Uterus (tissue), 4 donors: ENCODE measurements around the gene CHST15. TPM values are rescaled to one million over a fixed set of nuclear protein-coding genes. Genes with fewer than 3 reads are reported as not detected.

ENCODE experiments used
- DNase-seq, 2 donors: peaks; one replicate each; pipeline ENCODE4 v3.0.0-alpha.2; 2019 to 2020
- H3K27ac ChIP-seq, 2 donors: fragments of 200-600 bp; sonication (generic); 1 replicate in 1 of 2; 2 replicates in 1 of 2; pipeline ENCODE4 v1.5.1; 2016 to 2018
- H3K27me3 ChIP-seq, 2 donors: fragments of 200-600 bp; sonication (generic); one replicate each; pipeline ENCODE4 v1.5.1; 2018 to 2019; ENCODE audit warnings: control low read depth in 1 of 2
- H3K36me3 ChIP-seq, 2 donors: fragments of 200-600 bp; sonication (generic); one replicate each; pipeline ENCODE4 v1.5.1; 2019; ENCODE audit warnings: control low read depth in 1 of 2
- H3K4me1 ChIP-seq, 2 donors: fragments of 200-600 bp; sonication (generic); one replicate each; pipeline ENCODE4 v1.5.1; 2018 to 2019; ENCODE audit warnings: control low read depth in 1 of 2
- H3K4me3 ChIP-seq, 2 donors: fragments of 200-600 bp; sonication (generic); 1 replicate in 1 of 2; 2 replicates in 1 of 2; pipeline ENCODE4 v1.5.1; 2018 to 2019; ENCODE audit warnings: mild to moderate bottlenecking in 1 of 2
- H3K9me3 ChIP-seq, 2 donors: fragments of 200-600 bp; sonication (generic); one replicate each; pipeline ENCODE4 v1.5.1; 2019; ENCODE audit warnings: control low read depth in 1 of 2
- POLR2A ChIP-seq, 2 donors: fragments of 450-650 bp; IDR thresholded peaks; one replicate each; pipeline ENCODE4 v1.6.1; 2016; ENCODE audit warnings: antibody characterized with exemption in 2 of 2, mild to moderate bottlenecking in 1 of 2, moderate library complexity in 1 of 2
- intact Hi-C: fragments of 100-400 bp; cut with DNase I; formaldehyde crosslinking; loops from one replicate; pipeline ENCODE4 v1.15.1; 2023; ENCODE audit warnings: low total_unique reads
- total RNA-seq, 4 donors: library from RNA; depleted of rRNA in 3 of 4; stranded (reverse); fragments of >200 nt in 3 of 4; gene quantifications; one replicate each; pipeline versions ENCODE4 v1.1.0 to v1.2.4, GENCODE V29; 2014 to 2023
- TF ChIP-seq, protein P1 (sequence below), 4 experiments: fragments of 200-600 bp in 2 of 4; fragments of 450-650 bp in 2 of 4; sonication (generic) in 2 of 4; IDR thresholded peaks; one replicate each; pipeline ENCODE4 v1.5.1; 2016 to 2019; ENCODE audit warnings: antibody characterized with exemption in 4 of 4, mild to moderate bottlenecking in 2 of 4, moderate library complexity in 1 of 4
- donor health status: DM: yes; HTN: yes; CAD: no.

Gene CHST15
- total RNA-seq, 4 donors from 2014 or later, result 9.7 to 28.5 (median 17.8) TPM

DNA sequence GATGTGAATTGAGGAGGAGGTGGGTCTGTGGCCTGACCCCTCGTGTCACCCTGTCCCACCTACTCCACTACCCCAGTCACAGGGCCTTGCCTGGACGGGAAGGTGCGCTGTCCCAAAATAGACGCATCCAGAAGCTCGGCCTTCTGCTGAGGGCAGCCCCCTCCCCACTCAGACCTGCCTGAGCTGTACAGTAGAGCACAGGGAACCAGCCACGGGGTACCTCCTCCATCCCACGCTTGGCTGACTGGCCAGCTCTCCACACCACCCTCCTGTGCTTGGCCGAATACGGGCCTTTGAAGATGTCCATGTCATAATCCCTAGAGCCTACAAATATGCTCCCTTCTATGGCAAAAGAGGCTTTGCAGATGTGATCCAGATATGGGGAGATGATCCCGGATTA lies 88.3 kb downstream of the CHST15 start:
- TF ChIP-seq, protein P1, sequence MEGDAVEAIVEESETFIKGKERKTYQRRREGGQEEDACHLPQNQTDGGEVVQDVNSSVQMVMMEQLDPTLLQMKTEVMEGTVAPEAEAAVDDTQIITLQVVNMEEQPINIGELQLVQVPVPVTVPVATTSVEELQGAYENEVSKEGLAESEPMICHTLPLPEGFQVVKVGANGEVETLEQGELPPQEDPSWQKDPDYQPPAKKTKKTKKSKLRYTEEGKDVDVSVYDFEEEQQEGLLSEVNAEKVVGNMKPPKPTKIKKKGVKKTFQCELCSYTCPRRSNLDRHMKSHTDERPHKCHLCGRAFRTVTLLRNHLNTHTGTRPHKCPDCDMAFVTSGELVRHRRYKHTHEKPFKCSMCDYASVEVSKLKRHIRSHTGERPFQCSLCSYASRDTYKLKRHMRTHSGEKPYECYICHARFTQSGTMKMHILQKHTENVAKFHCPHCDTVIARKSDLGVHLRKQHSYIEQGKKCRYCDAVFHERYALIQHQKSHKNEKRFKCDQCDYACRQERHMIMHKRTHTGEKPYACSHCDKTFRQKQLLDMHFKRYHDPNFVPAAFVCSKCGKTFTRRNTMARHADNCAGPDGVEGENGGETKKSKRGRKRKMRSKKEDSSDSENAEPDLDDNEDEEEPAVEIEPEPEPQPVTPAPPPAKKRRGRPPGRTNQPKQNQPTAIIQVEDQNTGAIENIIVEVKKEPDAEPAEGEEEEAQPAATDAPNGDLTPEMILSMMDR (IDR thresholded peaks at IDR 0.05), result no peak
- TF ChIP-seq POLR2A (IDR thresholded peaks at IDR 0.05), result no peak
- H3K36me3 ChIP-seq, result no peaks in the 10 kb centered on the region
- no peaks in the 10 kb centered on the region for H3K27me3 ChIP-seq
- H3K9me3 ChIP-seq, result no peaks in the 10 kb centered on the region
- H3K4me1 ChIP-seq, result no peaks in the 10 kb centered on the region
- no peak for DNase-seq
- no peak overlapping the region for H3K4me3 ChIP-seq
- H3K27ac ChIP-seq, result no peak overlapping the region
- intact Hi-C loops, result no loop called here

DNA sequence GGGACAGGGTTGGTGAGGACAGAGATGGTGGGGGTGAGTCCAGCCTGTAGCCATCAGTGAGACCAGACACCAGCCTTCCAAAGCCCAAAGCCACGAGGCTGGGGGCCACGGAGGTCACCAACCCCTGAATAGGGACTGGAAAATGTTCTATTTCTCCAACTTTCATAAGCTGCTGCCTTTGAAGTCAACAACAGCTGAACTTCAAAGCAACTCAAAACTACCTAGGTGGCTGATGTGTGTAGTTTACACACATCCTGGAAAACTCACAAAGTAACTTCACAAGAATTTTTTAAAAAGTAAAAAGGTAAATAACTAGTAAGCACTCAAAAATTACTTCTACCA lies 88.8 kb downstream of the CHST15 start:
- H3K36me3 ChIP-seq, result no peaks in the 10 kb centered on the region
- no peak overlapping the region for H3K27ac ChIP-seq
- no peak overlapping the region for H3K4me3 ChIP-seq
- intact Hi-C loops, result no loop called here
- TF ChIP-seq, protein P1 (IDR thresholded peaks at IDR 0.05), result no peak
- TF ChIP-seq POLR2A (IDR thresholded peaks at IDR 0.05), result no peak
- H3K9me3 ChIP-seq, result no peaks in the 10 kb centered on the region
- DNase-seq, result no peak
- H3K4me1 ChIP-seq, result no peaks in the 10 kb centered on the region
- H3K27me3 ChIP-seq, result no peaks in the 10 kb centered on the region

DNA sequence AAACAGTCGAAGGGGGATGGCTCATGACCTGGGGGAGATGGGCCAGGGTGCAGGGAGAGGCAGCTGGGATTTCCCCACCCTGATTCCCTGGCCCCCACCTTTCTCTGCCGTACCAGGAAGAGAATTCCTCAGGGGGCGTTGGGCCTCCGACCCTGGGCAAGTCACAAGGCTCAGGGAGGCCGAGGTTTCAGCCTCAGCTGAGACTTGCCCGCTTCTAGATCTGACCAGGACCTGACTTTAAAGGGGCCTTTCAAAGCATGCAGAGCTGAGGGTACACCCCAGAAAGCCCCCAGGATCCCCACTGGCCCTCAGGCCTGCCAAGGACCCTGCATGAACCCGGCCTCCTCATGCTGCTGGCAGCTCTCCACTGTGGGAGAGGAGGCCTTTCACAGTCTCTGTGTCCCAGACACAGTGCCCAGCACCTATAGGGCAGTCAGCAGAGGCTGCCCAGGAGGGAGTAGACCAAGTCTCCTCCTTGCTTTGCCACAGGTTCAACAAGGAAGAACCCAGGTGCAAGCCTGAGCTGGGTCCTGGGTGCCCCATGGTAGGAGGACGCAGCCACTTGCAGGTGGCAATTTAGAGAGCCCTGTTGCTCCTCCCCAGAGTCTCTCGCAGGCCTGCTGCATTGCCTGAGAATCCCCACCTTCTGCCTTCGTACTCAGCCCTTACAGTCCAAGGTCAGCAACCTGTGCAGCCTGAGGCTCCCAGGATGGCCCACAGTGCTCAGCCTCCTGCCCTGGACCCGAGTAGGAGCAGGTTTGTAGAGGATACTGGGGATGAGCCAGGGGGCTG lies 89.3 kb downstream of the CHST15 start:
- H3K36me3 ChIP-seq, result no peaks in the 10 kb centered on the region
- H3K27me3 ChIP-seq, result no peaks in the 10 kb centered on the region
- H3K4me3 ChIP-seq, result no peak overlapping the region
- H3K9me3 ChIP-seq, result no peaks in the 10 kb centered on the region
- TF ChIP-seq, protein P1 (IDR thresholded peaks at IDR 0.05), result no peak
- no peak for TF ChIP-seq POLR2A (IDR thresholded peaks at IDR 0.05)
- no peak overlapping the region for H3K27ac ChIP-seq
- no peak for DNase-seq
- H3K4me1 ChIP-seq, result no peaks in the 10 kb centered on the region
- intact Hi-C loops, result no loop called here

DNA sequence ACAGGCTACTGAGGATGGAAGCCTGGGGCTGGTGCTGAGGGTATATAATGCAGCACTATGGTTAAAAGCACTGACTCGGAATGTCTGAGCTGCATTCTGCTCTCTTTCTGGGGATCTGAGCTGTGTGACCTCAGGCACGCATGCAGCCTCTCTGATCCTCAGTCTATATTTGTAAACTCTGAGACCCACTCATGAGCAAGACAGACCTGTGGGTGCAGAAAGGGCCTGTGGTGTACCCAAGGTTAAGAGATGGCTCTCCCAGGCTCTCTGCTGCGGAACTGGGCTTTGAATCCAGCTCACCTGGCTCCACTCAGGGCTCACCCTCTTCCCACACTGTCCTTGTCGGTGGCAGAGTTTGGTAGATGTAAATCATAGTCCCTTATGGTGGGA lies 89.9 kb downstream of the CHST15 start:
- Histone ChIP-seq H3K4me1 (no peaks in the 10 kb centered on the region), H3K4me3 (no peak overlapping the region), H3K27me3 (no peaks in the 10 kb centered on the region), H3K36me3 (no peaks in the 10 kb centered on the region), H3K9me3 (no peaks in the 10 kb centered on the region), H3K27ac (no peak overlapping the region)
- DNase-seq, result no peak
- intact Hi-C loops, result no loop called here
- TF ChIP-seq POLR2A (IDR thresholded peaks at IDR 0.05), result no peak
- TF ChIP-seq, protein P1 (IDR thresholded peaks at IDR 0.05), result no peak

DNA sequence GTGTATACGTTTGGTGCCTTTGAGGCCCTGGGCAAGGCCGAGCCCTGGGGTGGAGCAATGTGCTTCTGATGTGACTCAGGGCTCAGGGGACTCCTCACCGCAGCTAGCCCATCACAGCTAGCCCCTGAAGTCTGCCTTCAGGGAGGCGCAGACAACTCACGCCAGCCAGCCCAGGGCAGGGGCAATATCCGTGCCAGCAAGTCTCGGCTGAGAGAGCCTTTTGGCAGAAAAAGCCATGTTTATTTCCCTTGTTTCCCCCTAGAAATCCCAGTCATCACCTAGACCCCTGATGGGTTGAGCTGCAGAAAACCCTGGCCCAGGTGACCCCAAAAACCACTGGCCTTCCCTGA lies 90.4 kb downstream of the CHST15 start:
- Histone ChIP-seq H3K4me1 (no peaks in the 10 kb centered on the region), H3K36me3 (no peaks in the 10 kb centered on the region), H3K27ac (no peak overlapping the region), H3K4me3 (no peak overlapping the region), H3K9me3 (no peaks in the 10 kb centered on the region), H3K27me3 (no peaks in the 10 kb centered on the region)
- intact Hi-C loops, result no loop called here
- TF ChIP-seq, protein P1 (IDR thresholded peaks at IDR 0.05), result no peak
- TF ChIP-seq POLR2A (IDR thresholded peaks at IDR 0.05), result no peak
- DNase-seq, result no peak
